ENCODE measurements around the gene CFAP46.
"Not testable (repeated sequence)": the region's sequence is repeated elsewhere in the genome, so short reads cannot be mapped to it uniquely, and the experiment has no call there.

Gene CFAP46

GRCh38 chr10:132804785-132805426 lies 137.5 kb downstream of the CFAP46 start:
- Histone ChIP-seq H3K27ac (ENCODE audit: low read length) (no peak overlapping the region), H3K9me3 (ENCODE audit: control insufficient read depth in 2 of 2, low read length in 2 of 2) (peaks cover 0 to 8% of the 10 kb centered on the region in 2 donors), H3K27me3 (ENCODE audit: control insufficient read depth in 1 of 2, insufficient read depth in 2 of 2, low read length in 2 of 2) (no peaks in the 10 kb centered on the region), H3K4me1 (ENCODE audit: control insufficient read depth, insufficient read depth, low read length) (no peaks in the 10 kb centered on the region), H3K4me3 (ENCODE audit: low read length in 2 of 2) (no peak overlapping the region), H3K36me3 (ENCODE audit: control insufficient read depth in 2 of 2, insufficient read depth in 2 of 2, low read length in 2 of 2) (no peaks in the 10 kb centered on the region), H3K9ac (ENCODE audit: low read length in 2 of 2) (no peak overlapping the region)

DNA sequence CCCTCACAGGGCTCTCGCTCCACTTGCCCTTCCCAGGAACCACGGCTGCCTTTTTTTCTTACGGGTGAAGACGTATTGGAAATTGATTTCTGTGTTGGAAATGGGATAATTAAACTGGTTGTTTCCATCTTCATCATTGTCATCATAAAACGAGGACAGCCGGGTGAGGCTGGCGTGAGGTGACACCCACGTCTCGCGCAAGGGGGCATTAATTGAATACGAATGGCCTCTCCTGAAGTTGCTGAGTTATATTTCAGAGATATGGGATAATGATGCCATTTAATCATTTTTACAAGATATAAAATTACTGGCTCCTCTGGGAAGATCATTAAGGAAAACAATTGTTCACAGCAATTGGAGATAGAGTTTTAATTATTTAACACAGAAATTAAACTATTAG lies 138.1 kb downstream of the CFAP46 start:
- Histone ChIP-seq H3K9ac (ENCODE audit: low read length in 2 of 2) (no peak overlapping the region), H3K4me3 (ENCODE audit: low read length in 2 of 2) (no peak overlapping the region), H3K27me3 (ENCODE audit: control insufficient read depth in 1 of 2, insufficient read depth in 2 of 2, low read length in 2 of 2) (no peaks in the 10 kb centered on the region), H3K27ac (ENCODE audit: low read length) (no peak overlapping the region), H3K9me3 (ENCODE audit: control insufficient read depth in 2 of 2, low read length in 2 of 2) (peaks cover 0 to 8% of the 10 kb centered on the region in 2 donors), H3K4me1 (ENCODE audit: control insufficient read depth, insufficient read depth, low read length) (no peaks in the 10 kb centered on the region), H3K36me3 (ENCODE audit: control insufficient read depth in 2 of 2, insufficient read depth in 2 of 2, low read length in 2 of 2) (no peaks in the 10 kb centered on the region)

DNA sequence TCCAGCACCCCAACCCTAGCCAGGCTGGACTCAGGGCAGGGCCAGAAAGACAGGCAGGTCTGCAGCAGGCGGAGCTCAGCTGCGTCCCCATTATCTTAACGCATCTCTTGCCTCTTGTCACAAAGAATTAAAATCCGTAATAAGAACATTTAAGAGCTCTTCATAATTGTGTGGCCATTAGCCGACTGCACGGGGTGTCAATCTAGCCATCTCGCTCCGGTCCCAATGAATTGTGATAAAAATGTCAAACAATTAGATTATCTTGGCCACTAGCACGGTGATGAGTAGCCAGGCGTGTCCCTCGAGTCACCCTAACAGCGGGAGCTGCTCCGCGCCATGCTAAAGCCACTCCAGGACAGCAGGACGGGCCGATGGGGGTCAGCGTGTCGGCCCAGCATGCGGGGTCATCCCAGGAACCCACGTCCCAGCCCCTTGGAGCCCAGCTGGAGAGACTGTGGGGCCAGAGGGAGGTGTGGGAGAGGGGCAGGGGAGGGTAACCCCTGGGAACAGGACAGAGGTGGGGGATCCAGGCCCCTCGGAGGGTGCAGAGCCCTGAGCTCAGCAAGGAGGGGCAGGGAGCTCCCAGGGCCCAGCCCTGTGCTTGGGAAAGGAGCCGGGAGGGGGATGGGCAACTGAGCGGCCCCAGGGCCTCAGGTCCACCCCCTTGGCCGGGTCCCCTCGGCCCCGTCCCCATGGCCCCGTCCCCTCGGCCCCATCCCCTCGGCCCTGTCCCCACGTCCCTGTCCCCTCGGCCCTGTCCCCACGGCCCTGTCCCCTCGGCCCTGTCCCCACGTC lies 138.8 kb downstream of the CFAP46 start:
- Histone ChIP-seq H3K9me3 (ENCODE audit: control insufficient read depth in 2 of 2, low read length in 2 of 2) (peaks cover 0 to 8% of the 10 kb centered on the region in 2 donors), H3K36me3 (ENCODE audit: control insufficient read depth in 2 of 2, insufficient read depth in 2 of 2, low read length in 2 of 2) (no peaks in the 10 kb centered on the region), H3K27me3 (ENCODE audit: control insufficient read depth in 1 of 2, insufficient read depth in 2 of 2, low read length in 2 of 2) (no peaks in the 10 kb centered on the region), H3K4me3 (ENCODE audit: low read length in 2 of 2) (no peak overlapping the region), H3K9ac (ENCODE audit: low read length in 2 of 2) (no peak overlapping the region), H3K27ac (ENCODE audit: low read length) (no peak overlapping the region), H3K4me1 (ENCODE audit: control insufficient read depth, insufficient read depth, low read length) (no peaks in the 10 kb centered on the region)

DNA sequence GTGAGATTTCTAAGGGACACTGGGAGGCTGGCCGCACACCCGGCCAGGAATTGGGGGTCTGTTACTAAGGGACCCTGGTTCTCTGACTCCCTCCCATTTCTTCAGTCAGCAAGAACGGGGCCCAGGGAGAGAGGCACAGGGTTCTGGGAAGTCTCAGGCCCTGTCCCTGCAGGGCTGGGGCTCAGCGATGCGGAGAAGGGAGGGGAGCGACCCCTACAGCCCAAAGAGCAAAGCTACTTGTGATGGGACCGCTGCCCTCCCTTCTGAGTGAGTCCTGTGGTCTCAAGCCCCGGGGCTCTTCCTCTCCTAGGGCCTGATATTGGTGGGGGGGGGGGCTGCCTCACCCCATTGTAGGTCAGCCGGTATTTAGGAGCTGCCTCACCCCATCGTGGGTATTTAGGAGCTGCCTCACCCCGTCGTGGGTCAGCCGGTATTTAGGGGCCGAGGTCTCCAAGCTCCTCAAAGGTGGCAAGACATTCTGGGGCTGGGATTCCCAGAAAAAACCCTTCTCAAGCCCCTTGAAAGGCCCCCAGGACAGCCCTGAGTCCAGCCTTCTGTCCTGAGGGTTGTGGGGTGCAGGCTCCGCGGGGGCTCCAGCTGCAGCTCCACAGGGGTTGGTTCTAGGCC lies 139.6 kb downstream of the CFAP46 start:
- H3K27ac ChIP-seq (ENCODE audit: low read length) = no peak overlapping the region
- no peaks in the 10 kb centered on the region for H3K4me1 ChIP-seq (ENCODE audit: control insufficient read depth, insufficient read depth, low read length)
- H3K9me3 ChIP-seq (ENCODE audit: control insufficient read depth in 2 of 2, low read length in 2 of 2) = peaks cover 0 to 8% of the 10 kb centered on the region in 2 donors
- H3K9ac ChIP-seq (ENCODE audit: low read length in 2 of 2) = no peak overlapping the region
- H3K27me3 ChIP-seq (ENCODE audit: control insufficient read depth in 1 of 2, insufficient read depth in 2 of 2, low read length in 2 of 2) = no peaks in the 10 kb centered on the region
- no peak overlapping the region for H3K4me3 ChIP-seq (ENCODE audit: low read length in 2 of 2)
- H3K36me3 ChIP-seq (ENCODE audit: control insufficient read depth in 2 of 2, insufficient read depth in 2 of 2, low read length in 2 of 2) = no peaks in the 10 kb centered on the region

GRCh38 chr10:132802048-132802447 lies 140.3 kb downstream of the CFAP46 start:
- Histone ChIP-seq H3K4me1 (ENCODE audit: control insufficient read depth, insufficient read depth, low read length) (no peaks in the 10 kb centered on the region), H3K27ac (ENCODE audit: low read length) (no peak overlapping the region), H3K4me3 (ENCODE audit: low read length in 2 of 2) (no peak overlapping the region), H3K9me3 (ENCODE audit: control insufficient read depth in 2 of 2, low read length in 2 of 2) (peaks cover 0 to 8% of the 10 kb centered on the region in 2 donors), H3K36me3 (ENCODE audit: control insufficient read depth in 2 of 2, insufficient read depth in 2 of 2, low read length in 2 of 2) (no peaks in the 10 kb centered on the region), H3K27me3 (ENCODE audit: control insufficient read depth in 1 of 2, insufficient read depth in 2 of 2, low read length in 2 of 2) (no peaks in the 10 kb centered on the region), H3K9ac (ENCODE audit: low read length in 2 of 2) (no peak overlapping the region)

- Histone ChIP-seq H3K27ac (ENCODE audit: low read length) (no peak overlapping the region), H3K9ac (ENCODE audit: low read length in 2 of 2) (no peak overlapping the region), H3K9me3 (ENCODE audit: control insufficient read depth in 2 of 2, low read length in 2 of 2) (peaks cover 0 to 8% of the 10 kb centered on the region in 2 donors), H3K27me3 (ENCODE audit: control insufficient read depth in 1 of 2, insufficient read depth in 2 of 2, low read length in 2 of 2) (no peaks in the 10 kb centered on the region), H3K4me3 (ENCODE audit: low read length in 2 of 2) (no peak overlapping the region), H3K4me1 (ENCODE audit: control insufficient read depth, insufficient read depth, low read length) (no peaks in the 10 kb centered on the region), H3K36me3 (ENCODE audit: control insufficient read depth in 2 of 2, insufficient read depth in 2 of 2, low read length in 2 of 2) (no peaks in the 10 kb centered on the region)
These were observed 142.5 kb downstream of the CFAP46 start for GRCh38 chr10:132799865-132800264.

DNA sequence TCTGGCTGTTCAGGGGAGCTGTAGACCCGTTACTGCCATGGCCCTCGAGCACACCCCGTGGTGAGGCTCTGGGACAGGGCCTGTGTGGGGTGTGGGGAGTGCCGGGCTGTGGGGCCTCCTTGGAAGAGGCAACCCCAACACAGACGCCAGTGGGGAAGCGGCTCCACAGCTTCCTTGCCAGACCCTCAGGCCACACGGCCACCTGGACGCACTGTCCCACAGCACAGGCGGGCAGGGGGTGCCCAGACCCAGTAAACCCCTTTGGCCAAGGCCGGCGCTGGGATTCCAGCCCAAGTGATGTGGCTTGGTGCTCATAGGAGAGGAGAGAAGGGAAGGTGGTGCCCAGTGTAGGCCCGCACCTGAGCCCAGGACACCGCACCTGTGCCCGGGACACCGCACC lies 143.5 kb downstream of the CFAP46 start:
- Histone ChIP-seq H3K9me3 (ENCODE audit: control insufficient read depth in 2 of 2, low read length in 2 of 2) (peaks cover 0 to 8% of the 10 kb centered on the region in 2 donors), H3K4me1 (ENCODE audit: control insufficient read depth, insufficient read depth, low read length) (no peaks in the 10 kb centered on the region), H3K9ac (ENCODE audit: low read length in 2 of 2) (no peak overlapping the region), H3K27ac (ENCODE audit: low read length) (no peak overlapping the region), H3K36me3 (ENCODE audit: control insufficient read depth in 2 of 2, insufficient read depth in 2 of 2, low read length in 2 of 2) (no peaks in the 10 kb centered on the region), H3K4me3 (ENCODE audit: low read length in 2 of 2) (no peak overlapping the region), H3K27me3 (ENCODE audit: control insufficient read depth in 1 of 2, insufficient read depth in 2 of 2, low read length in 2 of 2) (no peaks in the 10 kb centered on the region)

DNA sequence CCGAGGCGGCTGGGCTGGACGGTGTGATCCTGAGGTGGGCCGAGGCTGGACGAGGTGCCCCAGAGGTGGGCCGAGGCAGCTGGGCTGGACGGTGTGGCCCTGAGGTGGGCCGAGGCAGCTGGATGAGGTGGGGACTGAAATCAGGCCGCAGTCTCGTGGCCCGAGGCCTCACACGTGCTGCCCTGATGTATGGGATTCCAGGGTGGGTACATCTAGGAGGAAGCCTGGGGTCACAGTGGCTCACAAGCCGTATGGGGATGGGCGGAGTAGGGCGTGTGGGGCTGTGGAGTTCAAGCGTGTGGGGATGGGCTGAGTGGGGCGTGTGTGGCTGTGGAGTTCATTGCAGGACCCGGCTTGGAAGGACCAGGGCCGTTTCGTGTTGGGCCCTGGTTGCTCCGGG lies 144.0 kb downstream of the CFAP46 start:
- no peaks in the 10 kb centered on the region for H3K27me3 ChIP-seq (ENCODE audit: control insufficient read depth in 1 of 2, insufficient read depth in 2 of 2, low read length in 2 of 2)
- no peaks in the 10 kb centered on the region for H3K36me3 ChIP-seq (ENCODE audit: control insufficient read depth in 2 of 2, insufficient read depth in 2 of 2, low read length in 2 of 2)
- H3K9me3 ChIP-seq (ENCODE audit: control insufficient read depth in 2 of 2, low read length in 2 of 2) = peaks cover 0 to 8% of the 10 kb centered on the region in 2 donors
- H3K9ac ChIP-seq (ENCODE audit: low read length in 2 of 2) = no peak overlapping the region
- no peak overlapping the region for H3K4me3 ChIP-seq (ENCODE audit: low read length in 2 of 2)
- H3K4me1 ChIP-seq (ENCODE audit: control insufficient read depth, insufficient read depth, low read length) = no peaks in the 10 kb centered on the region
- H3K27ac ChIP-seq (ENCODE audit: low read length) = no peak overlapping the region

DNA sequence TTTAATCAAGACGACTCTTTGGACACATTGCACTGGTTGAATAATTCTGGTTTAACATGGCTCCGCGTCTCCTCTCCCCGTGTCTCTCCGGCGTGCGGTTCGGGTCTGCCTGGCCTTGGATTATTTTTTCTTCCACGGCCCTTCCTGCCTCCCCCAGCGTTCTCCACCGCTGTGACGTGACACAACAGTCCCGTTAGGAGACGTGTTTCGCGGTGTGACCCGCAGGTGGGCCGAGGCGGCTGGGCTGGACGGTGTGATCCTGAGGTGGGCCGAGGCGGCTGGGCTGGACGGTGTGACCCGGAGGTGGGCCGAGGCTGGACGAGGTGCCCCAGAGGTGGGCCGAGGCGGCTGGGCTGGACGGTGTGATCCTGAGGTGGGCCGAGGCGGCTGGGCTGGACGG lies 144.4 kb downstream of the CFAP46 start:
- not testable (repeated sequence) for H3K4me1 ChIP-seq (ENCODE audit: control insufficient read depth, insufficient read depth, low read length); H3K36me3 ChIP-seq (ENCODE audit: control insufficient read depth in 2 of 2, insufficient read depth in 2 of 2, low read length in 2 of 2); H3K9me3 ChIP-seq (ENCODE audit: control insufficient read depth in 2 of 2, low read length in 2 of 2); H3K4me3 ChIP-seq (ENCODE audit: low read length in 2 of 2); H3K27ac ChIP-seq (ENCODE audit: low read length); H3K27me3 ChIP-seq (ENCODE audit: control insufficient read depth in 1 of 2, insufficient read depth in 2 of 2, low read length in 2 of 2); H3K9ac ChIP-seq (ENCODE audit: low read length in 2 of 2)

GRCh38 chr10:132796846-132797245 lies 145.5 kb downstream of the CFAP46 start:
- Histone ChIP-seq H3K9me3 (ENCODE audit: control insufficient read depth in 2 of 2, low read length in 2 of 2) (peaks cover 0 to 4% of the 10 kb centered on the region in 2 donors), H3K27me3 (ENCODE audit: control insufficient read depth in 1 of 2, insufficient read depth in 2 of 2, low read length in 2 of 2) (no peaks in the 10 kb centered on the region), H3K36me3 (ENCODE audit: control insufficient read depth in 2 of 2, insufficient read depth in 2 of 2, low read length in 2 of 2) (no peaks in the 10 kb centered on the region), H3K9ac (ENCODE audit: low read length in 2 of 2) (no peak overlapping the region), H3K4me1 (ENCODE audit: control insufficient read depth, insufficient read depth, low read length) (no peaks in the 10 kb centered on the region), H3K27ac (ENCODE audit: low read length) (no peak overlapping the region), H3K4me3 (ENCODE audit: low read length in 2 of 2) (no peak overlapping the region)
